BJ (cell line): ENCODE measurements around the gene GALNS. TPM values are rescaled to one million over a fixed set of nuclear protein-coding genes. Genes with fewer than 3 reads are reported as not detected.

Source experiments
- CTCF ChIA-PET: fragments of 350-600 bp; formaldehyde crosslinking; extraction: SDS; loops from one replicate; lab custom pipeline; 2021; ENCODE audit warnings: antibody characterized with exemption, inconsistent platforms; lab: Yijun Ruan, JAX
- POLR2A ChIA-PET: fragments of 300-600 bp; sonication (Branson Sonifier 250); formaldehyde crosslinking; extraction: SDS; loops from one replicate; lab custom pipeline; 2021; ENCODE audit warnings: antibody characterized with exemption; lab: Charles Lee
- DNase-seq: peaks from one replicate; pipeline ENCODE4 v3.0.0-alpha.2; 2011; ENCODE audit warnings: low read depth
- H3K27me3 ChIP-seq: 2 replicates; pipeline ENCODE4 v1.6.0; 2011; ENCODE audit warnings: low read length; ENCODE audit not compliant: control insufficient read depth, insufficient read depth
- H3K36me3 ChIP-seq: 2 replicates; pipeline ENCODE4 v1.5.1; 2011; ENCODE audit warnings: low read length; ENCODE audit not compliant: control insufficient read depth, insufficient read depth
- H3K4me3 ChIP-seq: 2 replicates; pipeline ENCODE4 v1.5.1; 2011; ENCODE audit warnings: low read depth, mild to moderate bottlenecking, control low read depth, low read length
- CTCF ChIP-seq: IDR thresholded peaks from 2 replicates; pipeline ENCODE4 v1.5.1; 2011; ENCODE audit warnings: low read depth, mild to moderate bottlenecking, control low read depth, inconsistent platforms, low read length, moderate library complexity; ENCODE audit not compliant: insufficient read depth
- polyA plus RNA-seq: library from polyadenylated mRNA; depleted of rRNA; stranded (reverse); fragments of >200 nt; gene quantifications from 2 replicates; pipeline ENCODE4 v1.2.3, GENCODE V29; 2011

The GALNS gene
- polyA plus RNA-seq, 1 experiment = 9.7 TPM

DNA sequence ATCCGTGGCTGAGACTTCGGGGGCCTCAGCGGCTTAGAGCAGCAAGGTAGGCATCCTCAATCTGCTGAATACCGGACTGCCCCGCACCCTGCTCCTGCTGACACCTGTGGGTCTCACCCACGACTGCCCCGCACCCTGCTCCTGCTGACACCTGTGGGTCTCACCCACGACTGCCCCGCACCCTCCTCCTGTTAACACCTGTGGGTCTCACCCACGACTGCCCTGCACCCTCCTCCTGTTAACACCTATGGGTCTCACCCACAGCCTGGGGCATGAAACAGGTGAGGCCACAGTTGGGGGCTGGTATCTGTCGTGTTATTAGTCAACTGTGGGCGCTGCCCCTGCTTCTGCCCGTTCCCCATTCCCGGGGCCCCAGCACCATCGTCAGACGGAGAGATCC, 46.0 kb upstream of the GALNS start:
- POLR2A ChIA-PET = no interaction called here
- Histone ChIP-seq H3K27me3 (peaks cover 1% of the 10 kb centered on the region; the same call in 1 of the 2 replicates), H3K4me3 (no peak overlapping the region), H3K36me3 (no peaks in the 10 kb centered on the region)
- CTCF ChIA-PET = no interaction called here
- no peak for DNase-seq
- TF ChIP-seq CTCF = no peak

- no peaks in the 10 kb centered on the region for H3K27me3 ChIP-seq
- H3K36me3 ChIP-seq = no peaks in the 10 kb centered on the region
- ChIA-PET POLR2A (no interaction called here), CTCF (interaction anchor here (0.7 kb wide), 1 partner anchor 15 kb away, joined by 3 read pairs; no protein-coding TSS in a partner anchor)
- TF ChIP-seq CTCF = no peak
- DNase-seq = no peak
- no peak overlapping the region for H3K4me3 ChIP-seq
Observed at GRCh38 chr16:88901718-88902337, 45.1 kb upstream of the GALNS start.

- no peak for TF ChIP-seq CTCF
- Histone ChIP-seq H3K4me3 (no peak overlapping the region), H3K36me3 (no peaks in the 10 kb centered on the region), H3K27me3 (no peaks in the 10 kb centered on the region)
- no peak for DNase-seq
- ChIA-PET CTCF (interaction anchor here (1.1 kb wide), 1 partner anchor 14 kb away, joined by 3 read pairs; no protein-coding TSS in a partner anchor), POLR2A (no interaction called here)
Observed at GRCh38 chr16:88900662-88901052, 43.9 kb upstream of the GALNS start.

DNA sequence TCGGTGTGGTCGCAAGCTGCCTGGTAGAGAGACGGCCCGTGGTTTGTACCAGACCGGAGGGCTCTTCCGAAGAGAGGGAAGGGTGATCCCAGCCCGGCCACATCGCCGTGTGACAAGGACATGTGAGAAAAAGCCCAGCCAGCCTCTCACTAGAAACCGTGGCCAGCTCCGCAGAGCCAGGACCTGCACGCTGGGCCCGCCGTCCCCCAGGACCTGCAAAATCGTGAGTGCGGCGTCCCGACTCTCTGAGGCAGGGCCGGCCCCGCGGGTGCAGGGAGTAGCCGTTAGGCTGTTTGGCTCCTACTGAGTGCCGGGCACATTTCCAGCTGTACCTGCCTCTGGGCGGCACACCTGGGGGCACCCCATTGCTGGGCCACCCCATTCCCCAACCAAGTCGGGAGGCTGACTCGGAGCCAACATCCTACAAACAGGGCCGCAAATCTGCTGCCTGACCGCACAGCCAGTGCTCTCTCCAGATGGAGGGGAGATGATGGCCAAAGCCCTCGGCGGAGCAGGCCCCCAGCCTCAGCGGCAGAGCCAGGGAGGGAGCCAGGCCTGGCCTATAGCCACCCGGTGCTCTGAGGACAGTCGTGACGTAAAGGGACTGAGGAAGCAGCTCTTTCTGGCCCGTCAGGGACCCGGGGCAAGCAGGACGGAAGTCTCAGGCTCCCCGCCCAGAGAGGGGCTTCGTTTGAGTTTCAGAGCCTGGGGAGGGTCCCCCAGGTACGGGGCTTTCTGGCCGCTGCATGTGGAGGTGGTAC, 43.3 kb upstream of the GALNS start:
- no peak for TF ChIP-seq CTCF
- DNase-seq = no peak
- ChIA-PET POLR2A (no interaction called here), CTCF (interaction anchor here (1.1 kb wide), 1 partner anchor 15 kb away, joined by 3 read pairs; no protein-coding TSS in a partner anchor)
- no peak overlapping the region for H3K4me3 ChIP-seq
- no peaks in the 10 kb centered on the region for H3K36me3 ChIP-seq
- no peaks in the 10 kb centered on the region for H3K27me3 ChIP-seq

DNA sequence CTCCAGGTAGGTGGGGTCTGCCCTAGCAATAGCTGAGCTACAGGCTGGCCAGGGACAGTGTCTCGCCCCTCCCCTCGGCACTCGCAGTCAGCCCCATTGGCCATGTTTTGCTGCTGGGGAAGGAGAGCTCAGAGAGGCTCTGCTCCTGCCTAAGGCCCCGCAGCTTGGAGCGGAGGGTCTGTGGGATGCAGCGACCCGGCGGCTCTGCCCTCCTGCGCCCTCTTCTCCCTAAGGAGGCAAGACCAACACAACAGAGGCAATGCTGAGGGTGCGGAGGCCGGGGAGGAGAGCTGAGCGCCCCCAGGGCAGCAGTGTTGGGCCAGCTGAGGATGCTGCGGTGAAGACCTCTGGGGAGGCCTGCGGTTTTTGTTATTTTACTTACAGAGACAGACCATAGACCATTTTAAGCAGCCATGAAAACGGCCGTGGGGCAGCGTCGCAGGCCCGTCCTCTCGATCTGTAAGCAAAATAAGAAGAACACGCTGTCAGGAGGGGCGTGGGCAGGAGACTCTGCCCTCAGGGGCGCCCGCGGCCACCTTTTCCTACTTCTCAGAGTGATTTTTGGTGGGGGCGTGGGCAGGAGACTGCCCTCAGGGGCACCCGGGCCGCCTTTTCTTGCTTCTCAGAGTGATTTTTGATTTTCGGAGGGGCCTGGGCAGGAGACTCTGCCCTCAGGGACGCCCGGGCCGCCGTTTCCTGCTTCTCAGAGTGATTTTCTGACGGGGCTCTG, 41.1 kb upstream of the GALNS start:
- POLR2A ChIA-PET = no interaction called here
- no peaks in the 10 kb centered on the region for H3K36me3 ChIP-seq
- CTCF ChIA-PET = no interaction called here
- H3K4me3 ChIP-seq = no peak overlapping the region
- no peak for DNase-seq
- no peak for TF ChIP-seq CTCF
- H3K27me3 ChIP-seq = no peaks in the 10 kb centered on the region
